A549 (cell line): Measurements from ENCODE around the gene OR51B2.

Experiments
- CHD2 ChIP-seq: fragments of 150-350 bp; IDR thresholded peaks from 2 replicates; pipeline ENCODE4 v1.6.1; 2014; ENCODE audit warnings: low read length; ENCODE audit not compliant: partially characterized antibody
- NR3C1 ChIP-seq: fragments of >200 bp; sonication (Bioruptor Twin); formaldehyde crosslinking; IDR thresholded peaks from 3 replicates; pipeline ENCODE4 v1.6.1; 2017
- POLR2A ChIP-seq: IDR thresholded peaks from 2 replicates; pipeline ENCODE4 v1.6.1; 2012; ENCODE audit warnings: mild to moderate bottlenecking, low read length
- RFX5 ChIP-seq: fragments of 450-650 bp; IDR thresholded peaks from 2 replicates; pipeline ENCODE4 v1.7.1; 2014; ENCODE audit warnings: antibody characterized with exemption, mild to moderate bottlenecking, moderate library complexity
- TF ChIP-seq, protein P1 (sequence below): fragments of >200 bp; sonication (Bioruptor Twin); formaldehyde crosslinking; IDR thresholded peaks from 3 replicates; pipeline ENCODE4 v1.5.1; 2016
- TF ChIP-seq, protein P2 (sequence below): IDR thresholded peaks from 2 replicates; pipeline ENCODE4 v1.6.1; 2012; ENCODE audit warnings: low read depth, borderline replicate concordance

DNA sequence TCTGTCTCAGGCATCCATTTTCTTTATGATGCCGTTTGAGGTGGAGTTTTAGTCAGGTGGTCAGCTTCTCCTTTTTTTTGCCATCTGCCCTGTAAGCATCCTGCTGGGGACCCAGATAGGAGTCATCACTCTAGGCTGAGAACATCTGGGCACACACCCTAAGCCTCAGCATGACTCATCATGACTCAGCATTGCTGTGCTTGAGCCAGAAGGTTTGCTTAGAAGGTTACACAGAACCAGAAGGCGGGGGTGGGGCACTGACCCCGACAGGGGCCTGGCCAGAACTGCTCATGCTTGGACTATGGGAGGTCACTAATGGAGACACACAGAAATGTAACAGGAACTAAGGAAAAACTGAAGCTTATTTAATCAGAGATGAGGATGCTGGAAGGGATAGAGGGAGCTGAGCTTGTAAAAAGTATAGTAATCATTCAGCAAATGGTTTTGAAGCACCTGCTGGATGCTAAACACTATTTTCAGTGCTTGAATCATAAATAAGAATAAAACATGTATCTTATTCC, 43.5 kb downstream of the OR51B2 start:
- TF ChIP-seq, protein P1, sequence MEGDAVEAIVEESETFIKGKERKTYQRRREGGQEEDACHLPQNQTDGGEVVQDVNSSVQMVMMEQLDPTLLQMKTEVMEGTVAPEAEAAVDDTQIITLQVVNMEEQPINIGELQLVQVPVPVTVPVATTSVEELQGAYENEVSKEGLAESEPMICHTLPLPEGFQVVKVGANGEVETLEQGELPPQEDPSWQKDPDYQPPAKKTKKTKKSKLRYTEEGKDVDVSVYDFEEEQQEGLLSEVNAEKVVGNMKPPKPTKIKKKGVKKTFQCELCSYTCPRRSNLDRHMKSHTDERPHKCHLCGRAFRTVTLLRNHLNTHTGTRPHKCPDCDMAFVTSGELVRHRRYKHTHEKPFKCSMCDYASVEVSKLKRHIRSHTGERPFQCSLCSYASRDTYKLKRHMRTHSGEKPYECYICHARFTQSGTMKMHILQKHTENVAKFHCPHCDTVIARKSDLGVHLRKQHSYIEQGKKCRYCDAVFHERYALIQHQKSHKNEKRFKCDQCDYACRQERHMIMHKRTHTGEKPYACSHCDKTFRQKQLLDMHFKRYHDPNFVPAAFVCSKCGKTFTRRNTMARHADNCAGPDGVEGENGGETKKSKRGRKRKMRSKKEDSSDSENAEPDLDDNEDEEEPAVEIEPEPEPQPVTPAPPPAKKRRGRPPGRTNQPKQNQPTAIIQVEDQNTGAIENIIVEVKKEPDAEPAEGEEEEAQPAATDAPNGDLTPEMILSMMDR = no peak
- TF ChIP-seq POLR2A (no peak), CHD2 (no peak), NR3C1 (no peak), RFX5 (no peak)
- TF ChIP-seq, protein P2, sequence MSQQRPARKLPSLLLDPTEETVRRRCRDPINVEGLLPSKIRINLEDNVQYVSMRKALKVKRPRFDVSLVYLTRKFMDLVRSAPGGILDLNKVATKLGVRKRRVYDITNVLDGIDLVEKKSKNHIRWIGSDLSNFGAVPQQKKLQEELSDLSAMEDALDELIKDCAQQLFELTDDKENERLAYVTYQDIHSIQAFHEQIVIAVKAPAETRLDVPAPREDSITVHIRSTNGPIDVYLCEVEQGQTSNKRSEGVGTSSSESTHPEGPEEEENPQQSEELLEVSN = no peak
